Progenitor cell of endocrine pancreas (in vitro differentiated cells): ENCODE results near the gene CD14. TPM values are rescaled to one million over a fixed set of nuclear protein-coding genes. Genes with fewer than 3 reads are reported as not detected.
A peak's percentile ranks its signal among the peaks of the same experiment; 100 is the strongest.
"Not testable (repeated sequence)": the region's sequence is repeated elsewhere in the genome, so short reads cannot be mapped to it uniquely, and the experiment has no call there.

Experiments used
- DNase-seq: peaks from one replicate; pipeline ENCODE4 v3.0.0; 2021; ENCODE audit warnings: low spot score; ENCODE audit not compliant: unreplicated experiment
- H3K27ac Mint-ChIP-seq: 2 replicates; pipeline ENCODE4 v1.8.0; 2021; ENCODE audit warnings: mild to moderate bottlenecking, moderate library complexity, mixed read lengths
- H3K27me3 Mint-ChIP-seq: 2 replicates; pipeline ENCODE4 v1.8.0; 2021; ENCODE audit warnings: mixed read lengths
- H3K36me3 Mint-ChIP-seq: 2 replicates; pipeline ENCODE4 v1.8.0; 2022; ENCODE audit warnings: mixed read lengths; ENCODE audit not compliant: insufficient read depth
- H3K4me1 Mint-ChIP-seq: 2 replicates; pipeline ENCODE4 v1.8.0; 2021; ENCODE audit warnings: low read depth, mixed read lengths
- H3K4me3 Mint-ChIP-seq: 2 replicates; pipeline ENCODE4 v1.8.0; 2021; ENCODE audit warnings: low read depth, mild to moderate bottlenecking, moderate library complexity, mixed read lengths
- H3K9me3 Mint-ChIP-seq: 2 replicates; pipeline ENCODE4 v1.8.0; 2021; ENCODE audit warnings: low read depth, mixed read lengths
- CTCF ChIP-seq: fragments of 200-600 bp; sonication (generic); IDR thresholded peaks from one replicate; pipeline ENCODE4 v1.5.0; 2021; ENCODE audit warnings: antibody characterized with exemption, mild to moderate bottlenecking; ENCODE audit not compliant: unreplicated experiment
- total RNA-seq: library from RNA; stranded (reverse); gene quantifications from 2 replicates; pipeline ENCODE4 v1.2.1, GENCODE V29; 2021

The CD14 gene
- total RNA-seq, 1 donor from 2014 or later = not detected

GRCh38 chr5:140639148-140639981, 6.4 kb upstream of the CD14 start, which contains the start of gene TMCO6:
TSS of gene TMCO6 (plus strand) at chr5:140639451. CDS start at chr5:140639528, 77 bp downstream.
- Mint-ChIP-seq H3K36me3 (peaks cover 3% of the 10 kb centered on the region), H3K4me3 (peak within 1 kb of the TSS; percentile 75), H3K27ac (peak within 1 kb of the TSS; percentile 87), H3K4me1 (peaks cover 10% of the 10 kb centered on the region), H3K9me3 (peaks cover 10% of the 10 kb centered on the region), H3K27me3 (no peaks in the 10 kb centered on the region)
- peak; percentile 89 for DNase-seq
- TF ChIP-seq CTCF = peak; percentile 60

GRCh38 chr5:140638898-140639147, 5.8 kb upstream of the CD14 start:
- H3K4me3 Mint-ChIP-seq = peak overlapping the region; percentile 75
- H3K27ac Mint-ChIP-seq = peak overlapping the region; percentile 87
- not testable (repeated sequence) for H3K27me3 Mint-ChIP-seq, H3K36me3 Mint-ChIP-seq, H3K4me1 Mint-ChIP-seq, DNase-seq
- H3K9me3 Mint-ChIP-seq = peaks cover 10% of the 10 kb centered on the region

- peaks cover 3% of the 10 kb centered on the region for H3K36me3 Mint-ChIP-seq
- peaks cover 10% of the 10 kb centered on the region for H3K4me1 Mint-ChIP-seq
- no peak for TF ChIP-seq CTCF
- DNase-seq = no peak
- H3K4me3 Mint-ChIP-seq = peak overlapping the region; percentile 60
- peaks cover 10% of the 10 kb centered on the region for H3K9me3 Mint-ChIP-seq
- H3K27ac Mint-ChIP-seq = no peak overlapping the region
- no peaks in the 10 kb centered on the region for H3K27me3 Mint-ChIP-seq
Observed at GRCh38 chr5:140637371-140638100, 4.6 kb upstream of the CD14 start.

GRCh38 chr5:140635291-140636257, 2.6 kb upstream of the CD14 start:
- no peak for TF ChIP-seq CTCF

GRCh38 chr5:140634103-140634502, 1.1 kb upstream of the CD14 start:
- TF ChIP-seq CTCF = no peak
- no peak overlapping the region for H3K27ac Mint-ChIP-seq

More at GRCh38 chr5:140635291-140636257, 2.6 kb upstream of the CD14 start:
- Mint-ChIP-seq H3K4me3 (no peak overlapping the region), H3K9me3 (peaks cover 10% of the 10 kb centered on the region), H3K36me3 (peaks cover 2% of the 10 kb centered on the region), H3K27ac (no peak overlapping the region), H3K4me1 (peaks cover 10% of the 10 kb centered on the region), H3K27me3 (no peaks in the 10 kb centered on the region)
- no peak for DNase-seq

More at GRCh38 chr5:140634103-140634502, 1.1 kb upstream of the CD14 start:
- Mint-ChIP-seq H3K4me1 (peaks cover 6% of the 10 kb centered on the region), H3K36me3 (peaks cover 2% of the 10 kb centered on the region), H3K27me3 (no peaks in the 10 kb centered on the region), H3K9me3 (peaks cover 10% of the 10 kb centered on the region), H3K4me3 (no peak overlapping the region)
- no peak for DNase-seq
